Kidney (tissue), 14 donors: ENCODE results near the gene ASCL4. TPM values are rescaled to one million over a fixed set of nuclear protein-coding genes. Genes with fewer than 3 reads are reported as not detected.

Source experiments
- DNase-seq, 5 donors: peaks; one replicate each; pipeline ENCODE4 v3.0.0-alpha.2; 2013 to 2020
- FAIRE-seq: peaks from 2 replicates; lab custom pipeline; 2012; peaks lifted over from hg19 to GRCh38; lab: Jason Lieb, UNC
- H3K27ac ChIP-seq, 2 donors: one replicate each; pipeline ENCODE4 v1.7.0; 2013; ENCODE audit warnings: low read depth in 2 of 2, low read length in 2 of 2, inconsistent platforms in 1 of 2
- H3K27me3 ChIP-seq: one replicate; pipeline ENCODE4 v1.7.1; 2013; ENCODE audit warnings: low read length, inconsistent platforms; ENCODE audit not compliant: control insufficient read depth, insufficient read depth
- H3K36me3 ChIP-seq, 3 donors: one replicate each; pipeline versions ENCODE4 v1.7.0 to v1.7.1; 2013; ENCODE audit warnings: low read length in 3 of 3, control low read depth in 1 of 3, inconsistent platforms in 1 of 3; ENCODE audit not compliant: insufficient read depth in 3 of 3, control insufficient read depth in 2 of 3
- H3K4me1 ChIP-seq, 3 donors: one replicate each; pipeline versions ENCODE4 v1.7.0 to v1.7.1; 2013; ENCODE audit warnings: low read length in 3 of 3, inconsistent platforms in 1 of 3, low read depth in 1 of 3; ENCODE audit not compliant: control insufficient read depth in 2 of 3, insufficient read depth in 2 of 3
- H3K4me3 ChIP-seq, 3 donors: one replicate each; pipeline versions ENCODE4 v1.7.0 to v1.8.1; 2013; ENCODE audit warnings: low read length in 3 of 3, control low read depth in 1 of 3, inconsistent platforms in 1 of 3
- H3K9ac ChIP-seq, 3 donors: one replicate each; pipeline versions ENCODE4 v1.7.0 to v1.7.1; 2013; ENCODE audit warnings: low read length in 3 of 3, control low read depth in 1 of 3, inconsistent platforms in 1 of 3
- H3K9me3 ChIP-seq, 3 donors: one replicate each; pipeline versions ENCODE4 v1.7.0 to v1.7.1; 2013; ENCODE audit warnings: low read length in 3 of 3, control low read depth in 1 of 3, inconsistent platforms in 1 of 3; ENCODE audit not compliant: control insufficient read depth in 2 of 3, insufficient read depth in 1 of 3
- intact Hi-C: fragments of 100-400 bp; cut with DNase I; formaldehyde crosslinking; loops from one replicate; pipeline ENCODE4 v1.11.1; 2022
- polyA plus RNA-seq: library from polyadenylated mRNA; stranded (reverse); fragments of 350-450 nt; fragmentation: Illumina TruSeq; extraction: RNeasy Lipid Tissue Mini Kit (QIAGEN cat#74804); gene quantifications from one replicate; pipeline ENCODE4 v1.2.3, GENCODE V29; 2014; ENCODE audit warnings: low read depth, low replicate concordance; ENCODE audit not compliant: insufficient read depth
- total RNA-seq: library from RNA; stranded (reverse); fragmentation: NEBNext Ultra II Directional; extraction: Animal tissue kit (Norgen Biotek cat#: 25700); gene quantifications from one replicate; pipeline ENCODE4 v1.2.1, GENCODE V29; 2021
- TF ChIP-seq, protein P1 (sequence below): IDR thresholded peaks from 3 replicates; pipeline ENCODE4 v1.5.1; 2012; ENCODE audit warnings: mild to moderate bottlenecking, moderate library complexity, borderline replicate concordance; ENCODE audit not compliant: insufficient read depth; ENCODE audit errors: extremely low read depth
- donor health status: control.
- donor health status: control.
- donor health status: control.
- donor health status: control.
- donor health status: control.
- donor health status: DM: yes; HTN: yes; CAD: no.
- donor health status: Normal renal cell carcinoma (clear cell type).

Gene ASCL4
- total and polyA plus RNA-seq, 2 donors from 2014 or later: not detected

DNA sequence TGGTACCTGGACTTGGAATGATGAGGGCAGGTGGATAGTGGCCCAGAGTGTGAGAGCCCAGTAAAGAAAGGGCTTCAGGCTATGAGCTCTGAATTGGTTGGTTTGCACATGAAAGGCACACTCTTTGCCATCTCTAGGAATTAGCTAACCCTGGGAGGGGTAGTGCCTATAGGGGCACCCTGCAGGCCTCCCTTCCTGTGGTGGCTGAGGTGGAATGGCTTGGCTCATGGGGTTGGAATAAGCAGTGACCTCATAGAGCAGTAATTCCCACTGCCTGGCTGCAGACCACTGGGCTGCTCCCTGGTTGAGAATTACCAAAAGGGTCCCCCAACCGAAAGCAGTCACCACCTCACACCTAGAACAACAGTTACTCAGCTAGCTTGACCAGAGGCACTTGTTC lies 42.7 kb downstream of the ASCL4 start:
- TF ChIP-seq, protein P1, sequence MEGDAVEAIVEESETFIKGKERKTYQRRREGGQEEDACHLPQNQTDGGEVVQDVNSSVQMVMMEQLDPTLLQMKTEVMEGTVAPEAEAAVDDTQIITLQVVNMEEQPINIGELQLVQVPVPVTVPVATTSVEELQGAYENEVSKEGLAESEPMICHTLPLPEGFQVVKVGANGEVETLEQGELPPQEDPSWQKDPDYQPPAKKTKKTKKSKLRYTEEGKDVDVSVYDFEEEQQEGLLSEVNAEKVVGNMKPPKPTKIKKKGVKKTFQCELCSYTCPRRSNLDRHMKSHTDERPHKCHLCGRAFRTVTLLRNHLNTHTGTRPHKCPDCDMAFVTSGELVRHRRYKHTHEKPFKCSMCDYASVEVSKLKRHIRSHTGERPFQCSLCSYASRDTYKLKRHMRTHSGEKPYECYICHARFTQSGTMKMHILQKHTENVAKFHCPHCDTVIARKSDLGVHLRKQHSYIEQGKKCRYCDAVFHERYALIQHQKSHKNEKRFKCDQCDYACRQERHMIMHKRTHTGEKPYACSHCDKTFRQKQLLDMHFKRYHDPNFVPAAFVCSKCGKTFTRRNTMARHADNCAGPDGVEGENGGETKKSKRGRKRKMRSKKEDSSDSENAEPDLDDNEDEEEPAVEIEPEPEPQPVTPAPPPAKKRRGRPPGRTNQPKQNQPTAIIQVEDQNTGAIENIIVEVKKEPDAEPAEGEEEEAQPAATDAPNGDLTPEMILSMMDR: no peak
- H3K4me1 ChIP-seq: no peaks in the 10 kb centered on the region
- DNase-seq (no peak), FAIRE-seq (no peak)
- no peaks in the 10 kb centered on the region for H3K27me3 ChIP-seq
- H3K27ac ChIP-seq: no peak overlapping the region
- no peak overlapping the region for H3K9ac ChIP-seq
- no peaks in the 10 kb centered on the region for H3K36me3 ChIP-seq
- H3K4me3 ChIP-seq: no peak overlapping the region
- H3K9me3 ChIP-seq: peaks cover 0 to 12% (median 0%) of the 10 kb centered on the region in 3 donors
- intact Hi-C loops: no loop called here

DNA sequence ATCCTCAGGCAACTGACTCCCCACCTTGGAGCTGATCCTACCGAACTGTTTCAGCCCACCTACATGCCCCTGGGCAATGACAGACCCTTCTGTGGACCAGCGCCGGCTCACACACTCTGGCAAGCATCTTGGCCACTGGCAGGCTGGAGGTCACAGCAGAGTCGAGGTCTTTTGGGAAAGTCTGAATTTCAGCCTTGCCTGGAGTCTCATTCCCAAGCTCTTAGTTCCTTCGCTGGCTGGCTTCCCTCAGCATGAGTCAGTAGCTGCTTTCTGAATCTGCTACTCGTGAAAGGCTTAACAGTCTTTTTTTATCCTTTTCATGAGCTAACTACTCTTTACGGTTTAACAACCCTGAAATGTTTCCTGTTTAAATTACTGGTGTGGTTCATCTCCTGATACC lies 44.5 kb downstream of the ASCL4 start:
- FAIRE-seq (no peak), DNase-seq (no peak)
- H3K4me3 ChIP-seq: no peak overlapping the region
- H3K9me3 ChIP-seq: peaks cover 0 to 12% (median 0%) of the 10 kb centered on the region in 3 donors
- no peaks in the 10 kb centered on the region for H3K36me3 ChIP-seq
- no peaks in the 10 kb centered on the region for H3K27me3 ChIP-seq
- H3K4me1 ChIP-seq: no peaks in the 10 kb centered on the region
- no peak overlapping the region for H3K27ac ChIP-seq
- intact Hi-C loops: no loop called here
- TF ChIP-seq, protein P1: no peak
- no peak overlapping the region for H3K9ac ChIP-seq

DNA sequence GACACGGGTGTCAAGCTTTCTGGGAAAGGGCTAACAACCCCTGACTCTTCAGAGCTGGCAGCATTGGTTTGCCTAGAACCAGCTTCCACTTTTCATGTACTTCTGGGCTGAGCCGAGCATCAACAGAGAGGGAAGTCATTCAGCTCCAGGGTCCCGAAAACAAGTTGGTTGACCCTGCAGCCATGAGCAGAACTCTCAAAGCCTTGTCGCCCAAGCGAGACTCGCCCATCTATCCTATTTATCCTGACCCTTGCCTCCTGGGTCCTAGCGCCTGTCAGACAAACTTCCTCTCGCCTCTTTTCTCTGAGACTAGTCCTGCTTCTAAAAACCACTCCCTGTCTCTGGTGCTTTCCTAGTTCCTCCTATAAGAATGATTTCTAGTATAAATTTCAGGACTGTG lies 47.9 kb downstream of the ASCL4 start:
- TF ChIP-seq, protein P1: no peak
- FAIRE-seq: no peak
- no peak for DNase-seq
- intact Hi-C loops: no loop called here
- peaks cover 0 to 21% (median 2%) of the 10 kb centered on the region in 3 donors for H3K9me3 ChIP-seq
- H3K27me3 ChIP-seq: no peaks in the 10 kb centered on the region
- H3K4me1 ChIP-seq: no peaks in the 10 kb centered on the region
- H3K4me3 ChIP-seq: no peak overlapping the region
- H3K36me3 ChIP-seq: no peaks in the 10 kb centered on the region
- H3K27ac ChIP-seq: no peak overlapping the region
- no peak overlapping the region for H3K9ac ChIP-seq

Other genes starting within 250 kb of the ASCL4 start
- 28.8 TPM for gene PWP1, start 88.9 kb upstream of the ASCL4 start, total RNA-seq
- gene PWP1, start 88.9 kb upstream of the ASCL4 start, polyA plus RNA-seq: 27.4 TPM
- gene PRDM4, start 13.6 kb upstream of the ASCL4 start, total RNA-seq: 37.2 TPM
- gene PRDM4, start 13.6 kb upstream of the ASCL4 start, polyA plus RNA-seq: 18.4 TPM